HuH-7 (cell line): ENCODE measurements around the gene ZSWIM7.
"Not testable (repeated sequence)": the region's sequence is repeated elsewhere in the genome, so short reads cannot be mapped to it uniquely, and the experiment has no call there.

Experiments
- DNase-seq: peaks from one replicate; pipeline ENCODE4 v3.0.0; 2011; ENCODE audit warnings: low spot score

Gene ZSWIM7

DNA sequence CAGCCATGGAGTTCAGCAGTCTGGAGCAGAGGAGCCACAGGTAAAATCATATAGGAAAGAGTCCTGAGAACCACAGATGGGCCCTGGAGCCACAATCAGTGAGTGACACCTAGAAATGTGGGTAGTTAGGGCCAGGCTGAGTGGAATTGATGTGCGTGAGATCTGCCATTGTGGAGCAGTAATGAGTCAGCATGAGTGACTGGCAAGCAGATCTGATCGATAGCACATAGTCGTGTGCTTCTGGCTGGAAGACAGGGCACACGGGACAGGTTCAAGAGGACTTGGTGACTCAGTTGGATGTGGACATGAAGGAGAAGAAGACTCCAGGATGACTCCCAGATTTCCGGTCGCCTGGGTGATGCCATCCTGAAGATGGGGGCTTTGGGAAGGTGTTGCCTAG is 42.3 kb downstream of the ZSWIM7 start:
- DNase-seq: no peak

DNA sequence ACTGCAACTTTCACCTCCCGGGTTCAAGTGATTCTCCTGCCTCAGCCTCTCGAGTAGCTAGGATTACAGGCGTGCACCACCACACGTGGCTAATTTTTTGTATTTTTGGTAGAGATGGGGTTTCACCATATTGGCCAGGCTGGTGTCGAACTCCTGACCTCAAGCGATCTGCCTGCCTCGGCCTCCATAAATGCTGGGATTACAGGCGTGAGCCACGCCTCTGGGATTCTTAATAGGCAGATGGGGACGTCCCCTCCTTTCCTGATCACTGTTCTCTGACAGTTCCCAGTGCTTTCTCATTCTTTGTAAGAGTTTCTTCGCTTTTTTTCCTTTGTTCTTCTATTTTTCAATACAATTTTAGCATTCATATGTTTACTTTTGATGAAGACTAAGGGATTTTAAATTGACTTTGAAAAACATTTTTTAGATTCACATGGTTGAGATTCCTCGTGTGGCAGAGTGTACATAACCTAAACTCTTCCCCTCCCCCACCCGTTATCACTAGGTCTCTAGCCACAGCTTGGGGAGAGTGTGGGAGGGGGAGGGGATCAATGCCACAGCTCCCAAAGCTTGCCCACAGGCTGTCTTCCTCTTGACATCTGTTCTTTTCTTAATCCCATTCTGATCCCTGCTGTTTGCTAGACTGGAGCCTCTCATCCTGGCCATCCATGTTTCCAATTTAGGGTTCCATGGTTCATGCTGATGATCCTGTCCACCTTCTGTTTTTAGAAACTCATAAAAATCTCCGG is 43.5 kb downstream of the ZSWIM7 start:
- no peak for DNase-seq

DNA sequence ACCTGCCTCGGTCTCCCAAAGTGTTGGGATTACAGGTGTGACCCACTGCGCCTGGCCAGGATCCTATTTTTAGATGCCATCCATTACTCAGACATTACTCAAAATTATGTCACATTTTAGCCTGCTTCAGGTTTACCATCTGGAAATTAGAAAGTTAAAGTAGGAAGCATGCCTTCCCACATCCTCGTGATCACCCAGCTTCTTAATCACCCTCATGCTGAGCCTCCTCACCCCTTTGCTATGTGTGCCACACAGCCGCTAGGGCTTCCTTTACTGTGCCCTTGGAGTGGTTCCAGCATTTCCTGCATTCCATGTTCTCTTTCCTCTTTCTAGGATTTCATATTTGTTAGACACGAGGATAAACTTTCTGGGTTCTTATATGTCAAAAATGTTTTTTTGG is 45.3 kb downstream of the ZSWIM7 start:
- DNase-seq: no peak

DNA sequence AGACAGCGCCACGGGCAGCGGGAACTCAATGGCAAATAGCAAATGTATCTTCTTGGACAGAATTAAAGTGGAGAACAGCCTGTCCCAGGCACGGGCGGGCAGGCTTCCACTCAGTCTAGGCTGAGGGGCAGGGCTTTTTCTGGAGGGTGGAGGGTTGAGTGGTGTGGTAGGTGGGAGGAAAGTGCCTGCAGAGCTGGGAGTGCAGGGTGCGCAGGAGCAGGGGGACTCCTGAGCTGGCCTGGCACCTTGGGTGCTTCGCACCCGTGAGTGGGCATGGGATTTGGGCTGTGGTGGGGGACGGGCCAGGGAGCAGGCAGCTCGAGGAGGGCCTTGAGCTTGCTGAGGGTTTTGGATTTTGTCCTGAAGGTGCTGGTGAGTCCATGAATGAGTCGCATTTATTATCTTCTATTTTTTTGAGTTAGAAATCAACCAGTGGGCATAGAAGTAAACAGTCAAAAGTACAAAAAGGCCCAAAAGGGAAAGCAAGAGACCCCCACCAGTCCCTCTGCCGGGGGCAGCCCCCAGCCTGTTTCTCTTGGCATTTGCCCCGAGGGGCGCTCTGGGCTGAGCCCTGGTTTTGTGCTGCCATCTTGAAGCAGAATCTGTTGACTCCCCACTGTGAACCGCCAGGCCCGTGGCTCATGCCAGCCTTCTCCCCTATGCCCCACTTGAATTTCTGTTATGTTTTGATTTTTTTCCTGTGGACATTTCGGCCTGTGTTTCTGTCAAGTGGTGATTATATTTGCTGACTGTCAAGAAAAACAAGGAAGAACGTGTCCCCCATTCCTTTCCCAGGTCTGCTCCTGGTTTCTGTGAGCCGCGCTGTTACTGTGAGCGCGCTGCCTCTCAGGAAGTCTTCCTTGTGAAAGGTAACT is 46.4 kb downstream of the ZSWIM7 start:
- DNase-seq: no peak

DNA sequence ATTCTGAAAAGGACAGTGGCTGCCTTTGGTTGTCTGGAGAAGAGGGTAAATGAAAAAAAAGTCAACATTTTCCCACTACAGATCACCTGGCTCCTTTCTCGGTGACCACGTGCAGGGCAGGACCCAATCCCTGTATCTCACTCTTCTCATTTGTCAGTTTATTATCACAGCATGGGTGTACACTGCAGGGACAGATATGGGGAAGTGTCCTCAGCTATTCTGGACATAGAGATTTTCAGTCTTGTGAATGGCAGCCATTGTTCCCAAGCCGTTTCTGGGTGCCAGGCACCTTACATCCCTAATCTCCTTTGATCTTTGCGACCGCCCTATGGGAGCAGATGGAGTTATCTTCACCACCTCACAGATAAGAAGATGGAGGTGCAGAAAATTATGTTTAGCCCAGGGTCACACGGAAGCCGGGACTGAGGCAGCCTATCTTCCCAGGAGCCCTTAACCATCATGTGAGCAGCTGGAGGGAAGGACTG is 47.4 kb downstream of the ZSWIM7 start:
- no peak for DNase-seq

DNA sequence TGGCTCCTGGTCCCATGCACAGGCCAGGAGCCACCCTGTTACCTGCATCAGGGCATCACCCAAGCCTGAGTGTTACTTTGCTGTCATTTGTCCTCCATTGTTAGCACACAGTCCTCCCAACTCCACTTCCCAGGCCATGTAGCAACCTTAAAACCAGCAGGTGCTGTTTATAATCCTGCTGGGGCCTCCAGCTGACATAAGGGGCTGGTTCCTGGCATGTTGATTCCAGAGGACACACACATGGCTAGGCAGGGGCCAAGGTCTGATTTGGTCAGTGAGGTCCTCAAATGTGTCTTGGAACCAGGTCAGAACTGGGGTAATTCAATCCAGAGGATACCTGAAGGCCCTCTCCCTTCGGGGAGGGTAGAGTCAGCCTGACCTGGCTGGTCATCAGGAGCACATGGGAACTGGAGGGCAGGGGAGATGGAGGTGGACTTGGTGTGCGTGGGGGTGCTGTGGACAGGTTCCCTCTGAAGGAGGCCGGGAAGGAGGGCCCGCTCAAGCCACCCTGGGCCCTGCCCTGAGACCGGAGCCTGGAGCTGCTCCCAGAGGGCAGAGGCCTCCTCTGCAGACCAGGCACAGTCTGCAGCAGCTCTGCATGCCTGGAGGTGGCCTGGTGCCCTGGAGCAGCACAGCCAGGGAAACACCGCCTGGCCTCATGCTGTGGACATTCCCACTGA is 48.0 kb downstream of the ZSWIM7 start:
- no peak for DNase-seq

DNA sequence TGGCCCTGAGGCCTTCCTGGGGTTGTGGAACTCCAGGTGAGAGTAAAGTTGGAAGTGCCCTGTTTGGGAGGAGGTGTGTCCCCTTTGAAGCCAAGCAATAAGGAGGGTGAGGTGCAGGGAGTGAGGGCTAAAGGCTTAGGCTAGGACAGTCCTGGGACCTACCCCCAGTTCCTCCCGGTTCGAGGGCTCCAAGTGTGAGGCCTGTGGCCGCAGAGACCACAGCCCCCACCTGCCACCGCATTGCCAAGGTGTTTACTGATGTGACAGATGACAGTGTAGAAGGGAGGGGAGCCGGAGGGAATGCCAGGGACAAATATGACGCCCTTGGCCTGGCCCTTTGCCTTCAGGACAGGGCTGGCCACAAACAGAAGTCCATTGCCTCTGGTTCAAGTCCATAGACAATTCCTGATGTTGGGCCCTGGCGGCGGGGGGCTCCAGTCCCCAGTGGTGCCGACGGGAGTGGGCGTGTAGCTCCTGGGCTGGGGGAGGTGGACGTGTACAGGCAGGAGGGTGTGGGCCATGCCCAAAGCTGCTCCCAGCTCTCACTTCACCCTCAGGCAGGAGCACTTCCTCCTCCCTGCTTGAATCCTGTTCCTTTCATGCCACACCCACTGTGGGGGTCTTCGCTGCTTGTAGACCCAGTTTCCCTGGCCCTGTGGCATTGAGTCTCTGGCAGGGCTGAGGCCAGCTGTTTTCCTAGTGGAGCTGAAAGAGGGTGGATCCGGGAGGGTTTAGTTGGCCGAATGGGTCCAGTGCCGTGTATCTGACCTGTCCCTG is 51.3 kb downstream of the ZSWIM7 start:
- no peak for DNase-seq

DNA sequence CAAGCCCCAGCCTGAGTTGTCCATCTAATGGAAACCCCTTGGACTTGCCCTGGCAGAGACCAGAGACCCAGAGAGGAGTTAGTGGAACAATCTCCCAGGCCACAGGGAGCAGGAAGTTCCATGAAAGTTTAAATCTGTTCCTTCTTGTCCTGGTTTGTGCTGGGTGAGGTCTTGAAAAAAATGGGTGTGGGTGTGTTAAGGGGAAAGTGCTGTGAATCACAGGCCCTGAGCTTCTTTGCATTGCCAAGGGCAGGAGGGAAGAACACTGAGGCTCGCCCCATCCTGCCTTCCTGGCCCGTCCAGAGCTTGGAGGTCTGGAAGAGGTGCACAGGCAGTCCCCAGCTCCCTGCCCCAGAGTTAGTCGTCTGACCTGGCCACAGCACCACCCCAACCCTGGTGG is 52.2 kb downstream of the ZSWIM7 start:
- no peak for DNase-seq

DNA sequence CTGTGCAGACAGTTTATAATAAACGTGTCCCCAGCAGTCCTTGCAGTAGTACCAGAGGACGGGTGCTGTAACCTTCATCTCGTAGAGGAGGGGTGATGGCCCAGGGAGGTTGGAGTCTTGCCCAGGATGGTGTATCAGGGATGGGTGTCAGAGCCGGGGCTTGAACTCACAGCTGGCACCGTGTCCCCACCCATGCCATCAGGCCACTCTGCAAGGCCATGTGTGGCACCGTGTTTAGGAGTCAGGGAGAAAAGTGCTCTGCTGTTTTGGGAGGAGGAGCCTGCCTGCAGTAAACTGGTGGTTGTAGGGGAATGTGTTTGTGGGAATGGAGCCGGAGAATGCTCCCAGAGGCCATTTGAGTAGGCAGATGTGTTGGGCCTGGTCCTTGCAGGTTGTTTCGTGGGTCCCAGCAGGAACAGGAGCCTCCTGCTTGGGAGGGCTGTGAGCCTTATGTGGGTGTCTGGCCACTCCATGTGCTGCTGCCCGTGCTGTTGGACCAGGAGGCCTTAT is 52.8 kb downstream of the ZSWIM7 start:
- DNase-seq: no peak

DNA sequence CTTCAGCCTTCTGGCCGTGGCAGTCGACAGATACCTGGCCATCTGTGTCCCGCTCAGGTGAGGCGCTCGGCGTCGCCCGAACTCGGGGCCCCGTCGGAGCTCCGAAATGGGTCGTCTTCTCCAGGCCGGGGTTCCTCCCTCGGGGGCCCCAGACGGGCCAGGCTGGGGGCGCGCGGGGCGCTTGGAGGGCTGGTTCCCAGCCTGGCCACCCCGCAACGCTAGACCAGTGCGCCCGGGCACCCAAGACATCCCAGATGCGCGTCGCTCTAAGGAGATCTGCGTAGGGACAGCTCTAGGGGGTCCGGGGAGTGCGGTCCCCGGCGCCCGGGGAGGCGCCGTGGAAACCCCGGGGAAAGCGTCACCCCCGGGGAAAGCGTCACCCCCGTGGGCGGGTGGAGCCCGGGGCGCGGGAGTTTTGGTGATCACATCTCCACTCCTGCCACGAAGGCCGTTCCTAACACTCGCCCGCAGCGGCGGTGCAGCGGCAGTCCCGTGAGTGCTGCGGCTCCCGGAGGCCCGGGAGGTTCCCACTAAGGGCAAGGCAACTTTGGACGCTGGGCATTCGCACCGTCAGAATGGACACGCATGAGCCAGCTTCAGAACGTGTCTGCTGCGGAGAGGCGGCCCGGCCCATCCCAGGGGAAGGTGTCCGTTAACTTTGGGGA is 53.8 kb downstream of the ZSWIM7 start:
- no peak for DNase-seq

DNA sequence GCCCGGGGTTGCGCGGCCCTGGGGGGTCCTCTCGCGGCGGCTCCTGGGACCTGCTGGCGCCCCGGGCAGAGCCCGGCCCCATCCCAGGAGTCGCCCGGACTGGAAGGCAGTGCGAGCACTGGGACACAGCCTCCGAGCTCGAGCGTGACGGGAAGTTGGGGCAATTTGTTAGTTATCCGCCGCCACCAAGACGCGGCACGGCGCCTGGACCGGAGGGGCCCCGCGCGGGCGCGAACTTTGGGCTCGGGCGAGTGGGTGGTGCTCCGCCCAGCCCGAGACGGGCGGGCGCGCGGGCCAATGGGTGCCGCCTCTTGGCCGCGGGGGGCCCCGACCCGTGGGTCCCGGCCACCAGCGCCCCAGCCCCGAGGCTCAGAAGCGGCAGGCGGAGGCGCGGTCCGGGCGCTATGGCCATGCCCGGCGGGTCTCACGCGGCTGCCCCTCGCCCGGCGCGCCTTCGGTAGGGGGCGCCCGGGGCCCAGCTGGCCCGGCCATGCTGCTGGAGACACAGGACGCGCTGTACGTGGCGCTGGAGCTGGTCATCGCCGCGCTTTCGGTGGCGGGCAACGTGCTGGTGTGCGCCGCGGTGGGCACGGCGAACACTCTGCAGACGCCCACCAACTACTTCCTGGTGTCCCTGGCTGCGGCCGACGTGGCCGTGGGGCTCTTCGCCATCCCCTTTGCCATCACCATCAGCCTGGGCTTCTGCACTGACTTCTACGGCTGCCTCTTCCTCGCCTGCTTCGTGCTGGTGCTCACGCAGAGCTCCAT is 54.6 kb downstream of the ZSWIM7 start, which contains the start of gene ADORA2B:
Gene ADORA2B (plus strand): TSS at position 372 of the 768 bp plus-strand sequence. CDS start 119 bp downstream, at position 491.
- DNase-seq: peak; percentile 87

DNA sequence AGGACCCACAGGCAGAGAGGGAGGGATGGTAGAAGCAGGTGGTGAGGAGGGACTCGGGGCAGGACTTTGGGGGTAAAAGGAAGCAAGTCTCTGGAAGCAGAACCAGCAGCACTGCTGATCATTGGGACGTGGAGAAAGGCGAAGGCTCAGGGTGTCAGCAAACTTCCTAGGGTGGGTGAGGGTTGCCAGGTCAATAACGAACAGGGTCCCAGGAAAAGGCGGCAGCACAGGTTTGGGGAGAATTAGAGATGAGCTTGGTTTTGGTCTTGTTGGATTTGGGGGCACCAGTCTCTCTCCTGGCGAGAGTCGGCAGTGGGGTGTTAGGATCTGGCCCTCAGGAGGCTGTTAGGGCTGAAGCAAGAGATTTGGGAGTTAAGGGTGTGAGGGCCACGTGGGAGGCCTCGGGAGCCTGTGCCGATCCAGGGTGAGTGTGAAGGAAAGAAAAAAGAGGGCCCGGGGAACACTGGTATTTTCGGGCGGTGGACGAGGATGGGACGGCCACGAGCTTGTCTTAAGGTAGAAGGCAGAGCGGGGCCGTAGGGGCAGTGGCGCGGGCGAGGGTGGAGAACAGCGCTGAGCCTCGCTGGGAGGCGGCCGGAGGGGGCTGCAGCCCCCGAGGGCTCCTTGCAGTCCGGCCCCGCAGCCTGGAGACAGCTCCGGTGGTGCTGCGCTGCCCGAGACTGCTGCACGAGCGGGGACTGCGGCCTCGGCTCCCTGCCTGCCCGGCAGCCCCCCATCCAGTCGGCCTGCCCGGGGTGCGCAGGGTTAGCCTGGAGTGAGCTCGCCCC is 55.3 kb downstream of the ZSWIM7 start:
- no peak for DNase-seq

DNA sequence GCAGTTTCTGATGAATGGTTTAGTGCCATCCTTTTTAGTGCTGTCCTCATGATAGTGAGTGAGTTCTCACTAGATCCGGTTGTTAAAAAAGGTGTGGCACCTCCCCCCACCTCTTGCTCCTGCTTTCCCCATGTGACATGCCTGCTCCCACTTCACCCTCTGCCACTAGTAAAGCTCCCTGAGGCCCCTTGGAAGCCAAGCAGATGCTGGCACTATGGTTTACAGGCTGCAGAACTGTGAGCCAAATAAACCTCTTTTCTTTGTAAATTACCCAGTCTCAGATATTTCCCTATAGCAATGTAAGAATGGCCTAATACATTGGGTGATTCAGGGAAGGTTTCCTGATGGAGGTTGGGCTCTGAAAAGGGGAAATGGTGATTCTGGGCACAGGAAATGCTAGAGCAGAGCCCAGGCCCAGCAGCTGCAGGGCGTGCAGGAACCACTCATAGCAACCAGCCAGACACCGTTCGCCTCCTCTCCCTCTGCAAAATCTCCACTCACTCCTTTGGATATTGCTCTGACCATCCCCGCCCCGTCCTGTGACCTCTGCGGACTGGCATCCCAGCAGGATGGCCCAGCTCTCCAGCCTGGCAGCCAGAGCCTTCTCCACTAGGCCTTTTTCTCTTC is 57.2 kb downstream of the ZSWIM7 start:
- DNase-seq: no peak

DNA sequence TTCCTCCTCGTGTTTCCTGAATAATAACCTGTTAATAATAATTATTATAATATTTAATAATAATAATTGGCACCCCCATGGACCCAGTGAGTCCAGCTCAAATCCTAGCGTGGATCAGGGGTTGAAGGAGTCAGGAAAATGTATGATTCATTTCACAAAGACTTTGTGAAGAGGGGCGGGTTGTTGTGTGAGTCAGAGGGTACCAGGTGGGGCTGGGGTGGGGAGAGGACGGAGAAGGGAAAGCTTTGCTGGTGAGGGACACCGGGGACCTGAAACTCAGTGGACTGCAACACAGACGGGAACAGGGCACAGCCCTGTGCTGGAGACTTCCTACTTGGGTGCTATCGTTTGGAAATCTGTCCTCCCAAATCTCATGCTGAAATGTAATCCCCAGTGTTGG is 57.7 kb downstream of the ZSWIM7 start:
- no peak for DNase-seq

DNA sequence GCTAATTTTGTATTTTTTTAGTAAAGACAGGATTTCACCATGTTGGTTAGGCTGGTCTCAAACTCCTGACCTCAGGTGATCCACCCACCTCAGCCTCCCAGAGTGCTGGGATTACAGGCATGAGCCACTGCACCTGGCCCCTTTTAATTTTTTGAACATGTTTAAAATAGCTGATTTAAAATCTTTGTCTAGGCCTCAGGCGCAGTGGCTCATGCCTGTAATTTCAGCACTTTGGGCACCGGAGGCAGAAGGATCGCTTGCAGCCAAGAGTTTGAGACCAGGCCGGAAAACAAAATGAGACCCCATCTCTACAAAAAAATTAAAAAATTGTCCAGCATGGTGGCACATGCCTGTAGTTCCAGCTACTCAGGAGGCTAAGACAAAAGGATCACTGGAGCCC is 63.0 kb downstream of the ZSWIM7 start:
- not testable (repeated sequence) for DNase-seq

DNA sequence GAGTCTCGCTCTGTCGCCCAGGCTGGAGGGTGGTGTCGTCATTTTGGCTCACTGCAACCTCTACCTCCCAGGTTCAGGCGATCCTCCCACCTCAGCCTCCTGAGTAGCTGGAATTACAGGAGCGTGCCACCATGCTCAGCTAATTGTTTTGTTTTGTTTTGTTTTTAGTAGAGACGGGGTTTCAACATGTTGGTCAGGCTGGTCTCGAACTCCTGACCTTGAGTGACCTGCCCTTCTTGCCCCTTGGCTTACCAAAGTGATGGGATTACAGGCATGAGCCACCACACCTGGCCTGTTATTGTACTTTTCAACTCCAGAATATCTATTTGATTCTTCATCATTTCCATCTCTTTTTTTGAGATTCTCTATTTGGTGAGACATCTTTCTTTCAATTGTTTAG is 63.6 kb downstream of the ZSWIM7 start:
- no peak for DNase-seq

DNA sequence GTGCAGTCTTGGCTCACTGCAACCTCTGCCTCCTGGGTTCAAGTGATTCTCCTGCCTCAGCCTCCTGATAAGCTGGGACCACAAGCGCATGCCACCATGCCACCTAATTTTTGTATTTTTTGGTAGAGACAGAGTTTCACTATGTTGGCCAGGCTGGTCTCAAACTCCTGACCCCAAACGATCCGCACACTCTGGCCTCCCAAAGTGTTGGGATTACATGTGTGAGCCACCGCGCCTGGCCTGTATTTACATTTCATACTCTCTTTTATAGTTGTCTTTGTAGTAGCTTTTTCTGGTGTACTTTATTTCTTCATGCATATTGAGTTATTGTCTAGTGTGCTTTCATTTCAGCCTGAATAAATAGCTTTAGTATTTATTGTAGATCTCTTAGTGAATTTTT is 64.6 kb downstream of the ZSWIM7 start:
- DNase-seq: no peak

DNA sequence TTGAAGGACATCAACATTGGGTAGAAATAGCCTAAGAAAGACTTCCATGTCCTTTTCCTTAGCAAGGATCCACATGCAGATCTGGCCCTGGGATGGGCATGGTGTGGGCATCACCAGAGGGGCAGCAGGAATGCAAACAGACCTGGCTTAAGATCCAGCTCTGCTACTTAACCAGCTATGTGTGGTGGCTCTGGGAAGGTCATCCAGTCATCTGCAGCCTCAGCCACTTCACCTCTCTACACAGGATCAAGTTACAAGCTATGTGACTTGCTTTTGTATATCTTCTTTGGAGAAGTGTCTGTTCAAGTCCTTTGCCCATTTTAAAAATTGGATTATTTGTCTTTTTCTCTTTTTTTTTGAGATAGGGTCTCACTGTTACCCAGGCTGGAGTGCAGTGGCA is 68.1 kb downstream of the ZSWIM7 start:
- DNase-seq: no peak

DNA sequence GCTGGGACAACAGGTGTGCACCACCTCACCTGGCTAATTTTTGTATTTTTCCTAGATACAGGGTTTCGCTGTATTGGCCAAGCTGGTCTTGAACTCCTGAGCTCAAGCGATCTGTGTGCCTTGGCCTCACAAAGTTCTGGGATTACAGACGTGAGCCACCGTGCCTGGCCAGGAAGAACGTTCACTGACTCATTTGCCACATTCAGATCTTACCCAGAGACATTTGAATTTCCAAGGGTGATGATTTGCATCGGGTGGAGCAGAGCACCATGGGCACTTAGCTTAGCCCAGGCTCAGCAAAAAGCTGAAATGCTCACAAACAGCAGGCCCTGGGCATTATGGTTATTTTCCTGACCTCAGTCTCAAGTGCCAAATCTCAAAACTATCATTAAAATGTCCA is 69.1 kb downstream of the ZSWIM7 start:
- DNase-seq: no peak
